Tibial nerve (tissue), 4 donors: ENCODE measurements around the gene NT5C1B.

Experiments
- CTCF ChIP-seq, 5 experiments: fragments of 200-600 bp in 3 of 5; fragments of 450-650 bp in 2 of 5; sonication (generic) in 3 of 5; IDR thresholded peaks; one replicate each; pipeline ENCODE4 v1.5.1; 2016 to 2019; ENCODE audit warnings: antibody characterized with exemption in 5 of 5, mild to moderate bottlenecking in 3 of 5, moderate library complexity in 2 of 5
- EP300 ChIP-seq, 2 donors: sonication (generic); formaldehyde crosslinking; IDR thresholded peaks; one replicate each; pipeline ENCODE4 v1.6.1; 2017; ENCODE audit warnings: antibody characterized with exemption in 2 of 2, mild to moderate bottlenecking in 1 of 2

DNA sequence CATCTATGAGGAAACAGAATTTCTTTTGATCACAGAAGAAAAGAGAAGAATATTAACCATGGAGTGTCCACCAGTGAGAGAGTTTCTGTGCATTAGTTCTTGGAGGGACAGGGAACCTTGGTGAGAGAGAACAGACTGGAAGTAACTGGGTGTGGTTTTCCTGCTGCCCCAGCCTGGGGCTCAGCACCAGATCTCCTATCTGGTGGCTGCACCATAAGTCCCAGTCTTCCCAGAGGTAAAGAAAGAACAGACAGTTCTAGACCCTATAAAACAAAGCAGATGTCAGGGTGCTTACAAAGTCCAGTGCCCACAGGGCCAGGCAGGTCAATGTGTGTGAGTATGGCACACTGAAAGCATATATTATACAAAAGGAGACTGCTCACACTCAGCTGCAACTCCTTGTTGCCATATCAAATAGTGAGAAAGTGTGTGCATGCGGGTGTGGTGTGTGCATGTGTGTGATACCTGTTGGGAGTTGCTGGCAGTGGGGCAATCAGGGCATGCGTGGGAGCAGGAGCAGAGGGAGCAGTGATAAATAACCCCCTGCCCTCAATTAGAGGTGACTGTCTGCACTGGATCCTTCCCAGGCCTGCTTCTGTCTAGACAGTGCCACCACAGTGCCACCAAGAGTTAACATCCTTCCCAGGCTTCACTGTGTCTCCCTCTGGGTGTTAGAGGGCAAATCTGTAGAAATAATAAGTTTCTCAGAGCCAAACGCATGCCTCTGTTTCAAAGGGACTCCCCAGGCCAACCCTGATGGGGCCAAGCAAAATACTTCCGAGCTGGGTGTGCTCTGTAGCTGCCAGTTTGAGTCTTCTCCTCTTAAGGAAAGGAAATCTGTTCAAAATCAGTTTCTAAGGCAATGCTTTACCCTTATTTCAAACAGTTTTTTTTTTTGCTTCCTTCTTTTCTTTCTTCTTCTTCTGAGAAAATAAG, 74.6 kb downstream of the NT5C1B start:
- TF ChIP-seq CTCF (IDR thresholded peaks at IDR 0.05) (no peak), EP300 (IDR thresholded peaks at IDR 0.05) (no peak)
